ENCODE measurements around the gene HYAL3. TPM values are rescaled to one million over a fixed set of nuclear protein-coding genes. Genes with fewer than 3 reads are reported as not detected.
A peak's percentile ranks its signal among the peaks of the same experiment; 100 is the strongest.

HYAL3 gene
- total and polyA plus RNA-seq, 7 experiments from 2014 or later: 2.3 to 10.7 (median 3.6) TPM

DNA sequence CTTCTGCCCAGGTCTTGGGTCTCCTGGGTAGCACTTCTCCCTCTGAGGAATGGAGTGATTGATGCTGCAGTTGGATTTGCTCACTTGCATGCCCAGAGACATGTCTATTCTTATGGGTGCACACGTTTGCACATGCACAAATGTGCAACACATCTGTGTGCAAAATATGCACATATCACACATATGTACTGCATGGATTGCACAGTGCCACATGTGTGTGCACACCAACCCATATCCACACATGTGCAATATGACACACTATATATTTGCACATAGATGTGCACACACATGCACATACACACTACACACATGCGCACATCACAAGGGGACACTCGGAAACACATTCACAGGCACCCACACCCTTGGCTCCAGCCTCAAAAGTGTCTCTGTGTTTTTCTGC lies 30.9 kb downstream of the HYAL3 start:
- ATAC-seq (no peak), DNase-seq (no peak)
- Mint-ChIP-seq H3K4me3 (no peak overlapping the region), H3K9me3 (no peaks in the 10 kb centered on the region), H3K4me1 (peaks cover 5 to 11% (median 9%) of the 10 kb centered on the region in 7 donors), H3K27ac (peak overlapping the region in 1 of 9 donors; percentile 23), H3K27me3 (peaks cover 4 to 37% (median 5%) of the 10 kb centered on the region in 5 donors), H3K36me3 (no peaks in the 10 kb centered on the region)
- Histone ChIP-seq H3K9me3 (ENCODE audit: control insufficient read depth in 2 of 3, low read length in 3 of 3) (no peaks in the 10 kb centered on the region), H3K27me3 (ENCODE audit: control insufficient read depth in 2 of 2, insufficient read depth in 2 of 2, low read length in 2 of 2) (peaks cover 3% of the 10 kb centered on the region in 2 donors), H3K36me3 (ENCODE audit: control insufficient read depth in 2 of 3, insufficient read depth in 3 of 3, low read length in 3 of 3) (no peaks in the 10 kb centered on the region), H3K4me3 (ENCODE audit: low read length) (no peak overlapping the region), H3K4me1 (ENCODE audit: control insufficient read depth in 2 of 2, insufficient read depth in 2 of 2, low read length in 2 of 2) (peaks cover 4% of the 10 kb centered on the region in 2 donors), H3K27ac (ENCODE audit: low read depth, low read length) (no peak overlapping the region)
- ChIA-PET CTCF (interaction anchor here (1.3 kb wide), 1 partner anchor 9 kb away, joined by 4 read pairs; no protein-coding TSS in a partner anchor), POLR2A (no interaction called here)
- intact Hi-C loops (cut with micrococcal nuclease): no loop called here

DNA sequence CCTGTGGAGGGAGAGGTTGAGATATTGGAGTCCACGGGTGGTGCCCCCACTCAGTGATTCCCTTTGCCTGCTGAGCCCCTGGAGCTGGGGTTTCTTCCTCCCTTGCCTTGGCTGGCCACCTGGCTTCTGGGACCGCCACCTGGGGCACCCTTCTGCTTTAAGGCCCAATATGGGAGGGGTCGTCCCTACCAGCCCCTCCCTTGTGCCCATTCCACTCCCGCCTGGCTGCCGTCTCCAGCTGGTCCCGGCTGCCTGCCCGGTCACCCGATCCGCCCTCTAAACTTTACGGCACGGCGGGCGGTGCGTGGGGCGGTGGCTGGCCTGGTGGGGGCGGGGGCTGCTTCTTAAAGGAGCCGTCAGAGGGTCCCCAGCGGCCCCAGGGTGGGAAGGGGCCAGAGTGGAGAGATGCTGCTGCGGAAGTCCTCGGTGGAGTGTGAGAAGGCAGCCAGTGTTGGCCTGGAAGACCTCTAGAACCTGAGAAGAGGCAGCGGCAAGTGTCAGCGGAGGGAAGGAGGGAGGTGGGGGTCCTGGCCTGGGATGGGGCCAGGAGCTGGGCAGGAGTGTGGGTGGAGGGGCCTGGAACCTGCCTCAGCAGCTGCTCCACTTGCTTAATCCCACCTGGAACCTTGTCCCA lies 31.8 kb downstream of the HYAL3 start:
- peaks cover 0 to 5% (median 3%) of the 10 kb centered on the region in 7 donors for H3K4me1 Mint-ChIP-seq
- ChIA-PET POLR2A (no interaction called here), CTCF (interaction anchor here (1.1 to 1.3 kb wide), 3 partner anchors 8 to 21 kb away, joined by 4 to 6 read pairs (median 4); no protein-coding TSS in a partner anchor)
- ATAC-seq: no peak
- no peaks in the 10 kb centered on the region for H3K36me3 ChIP-seq (ENCODE audit: control insufficient read depth in 2 of 3, insufficient read depth in 3 of 3, low read length in 3 of 3)
- peaks cover 0 to 32% (median 0%) of the 10 kb centered on the region in 5 donors for H3K27me3 Mint-ChIP-seq
- H3K9me3 ChIP-seq (ENCODE audit: control insufficient read depth in 2 of 3, low read length in 3 of 3): no peaks in the 10 kb centered on the region
- intact Hi-C loops (cut with micrococcal nuclease): no loop called here
- DNase-seq: no peak
- H3K27ac ChIP-seq (ENCODE audit: low read depth, low read length): no peak overlapping the region
- no peaks in the 10 kb centered on the region for H3K9me3 Mint-ChIP-seq
- H3K4me3 ChIP-seq (ENCODE audit: low read length): no peak overlapping the region
- H3K4me1 ChIP-seq (ENCODE audit: control insufficient read depth in 2 of 2, insufficient read depth in 2 of 2, low read length in 2 of 2): no peaks in the 10 kb centered on the region
- H3K4me3 Mint-ChIP-seq: no peak overlapping the region
- H3K27ac Mint-ChIP-seq: no peak overlapping the region
- no peaks in the 10 kb centered on the region for H3K27me3 ChIP-seq (ENCODE audit: control insufficient read depth in 2 of 2, insufficient read depth in 2 of 2, low read length in 2 of 2)
- H3K36me3 Mint-ChIP-seq: no peaks in the 10 kb centered on the region

- H3K4me3 ChIP-seq (ENCODE audit: low read length): no peak overlapping the region
- ChIA-PET CTCF (interaction anchor here (1.1 to 1.3 kb wide), 3 partner anchors 8 to 20 kb away, joined by 4 to 6 read pairs (median 4); no protein-coding TSS in a partner anchor), POLR2A (no interaction called here)
- H3K36me3 ChIP-seq (ENCODE audit: control insufficient read depth in 2 of 3, insufficient read depth in 3 of 3, low read length in 3 of 3): no peaks in the 10 kb centered on the region
- no peaks in the 10 kb centered on the region for H3K27me3 ChIP-seq (ENCODE audit: control insufficient read depth in 2 of 2, insufficient read depth in 2 of 2, low read length in 2 of 2)
- H3K4me1 Mint-ChIP-seq: peaks cover 0 to 5% (median 3%) of the 10 kb centered on the region in 7 donors
- ATAC-seq (no peak), DNase-seq (no peak)
- no peak overlapping the region for H3K27ac Mint-ChIP-seq
- no peaks in the 10 kb centered on the region for H3K9me3 ChIP-seq (ENCODE audit: control insufficient read depth in 2 of 3, low read length in 3 of 3)
- H3K4me3 Mint-ChIP-seq: no peak overlapping the region
- H3K9me3 Mint-ChIP-seq: no peaks in the 10 kb centered on the region
- H3K27ac ChIP-seq (ENCODE audit: low read depth, low read length): no peak overlapping the region
- no peaks in the 10 kb centered on the region for H3K36me3 Mint-ChIP-seq
- H3K4me1 ChIP-seq (ENCODE audit: control insufficient read depth in 2 of 2, insufficient read depth in 2 of 2, low read length in 2 of 2): no peaks in the 10 kb centered on the region
- peaks cover 0 to 32% (median 0%) of the 10 kb centered on the region in 5 donors for H3K27me3 Mint-ChIP-seq
- intact Hi-C loops (cut with micrococcal nuclease): no loop called here
Observed at GRCh38 chr3:50266836-50267235, 32.4 kb downstream of the HYAL3 start.

GRCh38 chr3:50266017-50266416 lies 33.2 kb downstream of the HYAL3 start:
- H3K27ac Mint-ChIP-seq: peak overlapping the region in 4 of 9 donors; percentile 13 to 29 (median 23)
- intact Hi-C loops (cut with micrococcal nuclease): no loop called here
- H3K27me3 Mint-ChIP-seq: peaks cover 0 to 30% (median 0%) of the 10 kb centered on the region in 5 donors
- H3K4me1 Mint-ChIP-seq: peaks cover 0 to 5% (median 0%) of the 10 kb centered on the region in 7 donors
- H3K36me3 Mint-ChIP-seq: no peaks in the 10 kb centered on the region
- H3K4me3 ChIP-seq (ENCODE audit: low read length): no peak overlapping the region
- no peaks in the 10 kb centered on the region for H3K9me3 Mint-ChIP-seq
- DNase-seq (no peak), ATAC-seq (no peak)
- ChIA-PET CTCF (interaction anchor here (1.1 kb wide), 1 partner anchor 16 kb away, joined by 4 read pairs; no protein-coding TSS in a partner anchor), POLR2A (no interaction called here)
- no peaks in the 10 kb centered on the region for H3K4me1 ChIP-seq (ENCODE audit: control insufficient read depth in 2 of 2, insufficient read depth in 2 of 2, low read length in 2 of 2)
- no peaks in the 10 kb centered on the region for H3K9me3 ChIP-seq (ENCODE audit: control insufficient read depth in 2 of 3, low read length in 3 of 3)
- H3K4me3 Mint-ChIP-seq: no peak overlapping the region
- no peak overlapping the region for H3K27ac ChIP-seq (ENCODE audit: low read depth, low read length)
- no peaks in the 10 kb centered on the region for H3K36me3 ChIP-seq (ENCODE audit: control insufficient read depth in 2 of 3, insufficient read depth in 3 of 3, low read length in 3 of 3)
- H3K27me3 ChIP-seq (ENCODE audit: control insufficient read depth in 2 of 2, insufficient read depth in 2 of 2, low read length in 2 of 2): no peaks in the 10 kb centered on the region

GRCh38 chr3:50265571-50265970 lies 33.6 kb downstream of the HYAL3 start:
- CTCF ChIA-PET: interaction anchor here (0.8 kb wide), 1 partner anchor 71 kb away, joined by 3 read pairs; no protein-coding TSS in a partner anchor
- Histone ChIP-seq H3K36me3 (ENCODE audit: control insufficient read depth in 2 of 3, insufficient read depth in 3 of 3, low read length in 3 of 3) (no peaks in the 10 kb centered on the region), H3K4me1 (ENCODE audit: control insufficient read depth in 2 of 2, insufficient read depth in 2 of 2, low read length in 2 of 2) (peaks cover 0 to 3% of the 10 kb centered on the region in 2 donors), H3K27ac (ENCODE audit: low read depth, low read length) (no peak overlapping the region), H3K27me3 (ENCODE audit: control insufficient read depth in 2 of 2, insufficient read depth in 2 of 2, low read length in 2 of 2) (no peaks in the 10 kb centered on the region), H3K4me3 (ENCODE audit: low read length) (no peak overlapping the region), H3K9me3 (ENCODE audit: control insufficient read depth in 2 of 3, low read length in 3 of 3) (no peaks in the 10 kb centered on the region)
- Mint-ChIP-seq H3K9me3 (no peaks in the 10 kb centered on the region), H3K36me3 (no peaks in the 10 kb centered on the region), H3K27ac (peak overlapping the region in 2 of 9 donors; percentile 21 to 29), H3K4me3 (no peak overlapping the region), H3K4me1 (peaks cover 0 to 5% (median 0%) of the 10 kb centered on the region in 7 donors), H3K27me3 (peaks cover 0 to 30% (median 0%) of the 10 kb centered on the region in 5 donors)
- DNase-seq (no peak), ATAC-seq (no peak)
- intact Hi-C loops (cut with micrococcal nuclease): no loop called here
- POLR2A ChIA-PET: no interaction called here

DNA sequence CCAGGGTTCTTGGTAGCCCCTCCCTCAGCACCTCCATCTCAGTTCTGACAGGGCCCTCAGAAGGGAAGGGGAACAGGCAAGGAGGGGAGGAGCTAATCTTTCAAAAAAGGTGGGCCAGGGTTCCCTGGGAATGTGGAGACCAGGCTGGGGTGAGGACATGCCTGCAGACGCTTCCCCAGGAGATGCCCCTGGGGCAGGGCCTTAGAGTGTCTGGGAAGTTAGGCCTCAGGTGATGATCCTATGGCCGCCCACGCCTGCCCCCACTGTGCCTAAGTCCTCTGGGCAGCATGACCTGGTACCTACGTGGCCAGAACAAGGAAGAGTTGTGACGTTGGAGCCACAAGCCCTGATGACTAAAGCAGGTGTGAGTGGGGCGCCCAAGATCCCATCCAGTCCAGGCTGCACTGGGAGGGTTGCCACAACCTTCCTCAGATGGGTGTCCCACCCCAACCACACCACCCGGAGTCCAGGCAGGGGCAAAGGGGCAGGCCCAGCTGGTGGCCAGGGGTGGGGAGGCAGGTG lies 34.2 kb downstream of the HYAL3 start:
- ATAC-seq (no peak), DNase-seq (no peak)
- Histone ChIP-seq H3K36me3 (ENCODE audit: control insufficient read depth in 2 of 3, insufficient read depth in 3 of 3, low read length in 3 of 3) (no peaks in the 10 kb centered on the region), H3K27ac (ENCODE audit: low read depth, low read length) (no peak overlapping the region), H3K9me3 (ENCODE audit: control insufficient read depth in 2 of 3, low read length in 3 of 3) (no peaks in the 10 kb centered on the region), H3K4me3 (ENCODE audit: low read length) (no peak overlapping the region), H3K4me1 (ENCODE audit: control insufficient read depth in 2 of 2, insufficient read depth in 2 of 2, low read length in 2 of 2) (peaks cover 0 to 6% of the 10 kb centered on the region in 2 donors), H3K27me3 (ENCODE audit: control insufficient read depth in 2 of 2, insufficient read depth in 2 of 2, low read length in 2 of 2) (no peaks in the 10 kb centered on the region)
- Mint-ChIP-seq H3K36me3 (no peaks in the 10 kb centered on the region), H3K9me3 (no peaks in the 10 kb centered on the region), H3K27ac (no peak overlapping the region), H3K4me1 (peaks cover 0 to 5% (median 0%) of the 10 kb centered on the region in 7 donors), H3K4me3 (no peak overlapping the region), H3K27me3 (peaks cover 0 to 30% (median 0%) of the 10 kb centered on the region in 5 donors)
- ChIA-PET POLR2A (no interaction called here), CTCF (interaction anchor here (0.6 to 0.8 kb wide), 2 partner anchors 71 to 165 kb away, joined by 3 to 6 read pairs; no protein-coding TSS in a partner anchor)
- intact Hi-C loops (cut with micrococcal nuclease): no loop called here
